H1 (cell line): ENCODE results near the gene NMT2. TPM values are rescaled to one million over a fixed set of nuclear protein-coding genes. Genes with fewer than 3 reads are reported as not detected.

Experiments
- CTCF ChIA-PET: fragments of 300-600 bp; sonication (Branson Sonifier 250); formaldehyde crosslinking; loops from one replicate; lab custom pipeline; 2021; ENCODE audit not compliant: partially characterized antibody; lab: Charles Lee
- POLR2A ChIA-PET: fragments of 300-600 bp; sonication (Branson Sonifier 250); formaldehyde crosslinking; loops from one replicate; lab custom pipeline; 2021; ENCODE audit warnings: inconsistent platforms; ENCODE audit not compliant: partially characterized antibody; lab: Charles Lee
- DNase-seq, 2 experiments: peaks; one replicate each; pipeline versions ENCODE4 v3.0.0 to v3.0.0-alpha.2; 2010 to 2022; ENCODE audit warnings: low spot score in 2 of 2, low read depth in 1 of 2, mixed read lengths in 1 of 2
- FAIRE-seq: peaks from 2 replicates; lab custom pipeline; 2011; peaks lifted over from hg19 to GRCh38; lab: Jason Lieb, UNC
- H2AFZ ChIP-seq: 2 replicates; pipeline ENCODE4 v1.8.1; 2012; ENCODE audit warnings: low read length, inconsistent platforms
- H2AK5ac ChIP-seq: 2 replicates; pipeline ENCODE4 v1.6.1; 2013; ENCODE audit warnings: low read depth, low read length
- H2BK120ac ChIP-seq: replicated peaks from 2 replicates; pipeline ENCODE3; 2013; ENCODE audit warnings: low read depth, low read length, inconsistent platforms
- H2BK12ac ChIP-seq: 2 replicates; pipeline ENCODE4 v1.6.1; 2013; ENCODE audit warnings: low read depth, low read length
- H2BK15ac ChIP-seq: 2 replicates; pipeline ENCODE4 v1.6.1; 2013; ENCODE audit warnings: low read length
- H2BK20ac ChIP-seq: 2 replicates; pipeline ENCODE4 v1.6.1; 2013; ENCODE audit warnings: low read length
- H2BK5ac ChIP-seq: 2 replicates; pipeline ENCODE4 v1.6.1; 2013; ENCODE audit warnings: low read depth, low read length
- H3K14ac ChIP-seq: 2 replicates; pipeline ENCODE4 v1.6.1; 2013; ENCODE audit warnings: inconsistent platforms; ENCODE audit not compliant: insufficient read length
- H3K18ac ChIP-seq: 2 replicates; pipeline ENCODE4 v1.6.1; 2013; ENCODE audit warnings: low read length; ENCODE audit errors: extremely low read depth
- H3K23ac ChIP-seq: 2 replicates; pipeline ENCODE4 v1.6.1; 2013; ENCODE audit warnings: inconsistent platforms; ENCODE audit not compliant: insufficient read length
- H3K23me2 ChIP-seq: 2 replicates; pipeline ENCODE4 v1.6.1; 2013; ENCODE audit warnings: low read depth, low read length
- H3K27ac ChIP-seq: 2 replicates; pipeline ENCODE4 v1.6.1; 2011; ENCODE audit warnings: low read depth, low read length, inconsistent platforms
- H3K27me3 ChIP-seq, 4 experiments: replicated peaks in 1 of 4; 1 replicate in 1 of 4; 2 replicates in 3 of 4; pipeline versions ENCODE4 v1.6.1 to v1.8.1; 2011 to 2013; ENCODE audit warnings: low read length in 3 of 4, mild to moderate bottlenecking in 3 of 4, inconsistent platforms in 2 of 4, mixed read lengths in 2 of 4, moderate library complexity in 1 of 4; ENCODE audit not compliant: control insufficient read depth in 3 of 4, insufficient read depth in 3 of 4; ENCODE audit errors: extremely low read depth in 1 of 4
- H3K36me3 ChIP-seq, 4 experiments: 2 replicates each; pipeline versions ENCODE4 v1.6.1 to v1.8.1; 2011 to 2013; ENCODE audit warnings: mild to moderate bottlenecking in 4 of 4, low read length in 3 of 4, moderate library complexity in 2 of 4, control low read depth in 1 of 4, inconsistent platforms in 1 of 4; ENCODE audit not compliant: insufficient read depth in 4 of 4, control insufficient read depth in 2 of 4
- H3K4ac ChIP-seq: replicated peaks from 2 replicates; pipeline ENCODE3; 2013; ENCODE audit warnings: low read length, low read depth, mixed read lengths, inconsistent platforms; ENCODE audit not compliant: insufficient read length
- H3K4me1 ChIP-seq, 4 experiments: replicated peaks in 1 of 4; 1 replicate in 1 of 4; 2 replicates in 3 of 4; pipeline versions ENCODE4 v1.6.1 to v1.8.1; 2011 to 2013; ENCODE audit warnings: low read length in 3 of 4, inconsistent platforms in 2 of 4, mixed read lengths in 1 of 4; ENCODE audit not compliant: insufficient read depth in 4 of 4, control insufficient read depth in 3 of 4
- H3K4me2 ChIP-seq, 2 experiments: 2 replicates each; pipeline versions ENCODE4 v1.6.1 to v1.8.1; 2011 to 2013; ENCODE audit warnings: low read depth in 2 of 2, low read length in 2 of 2, control low read depth in 1 of 2, inconsistent platforms in 1 of 2, mild to moderate bottlenecking in 1 of 2; ENCODE audit not compliant: insufficient read depth in 1 of 2
- H3K4me3 ChIP-seq, 4 experiments: fragments of 200-600, 300-600 bp in 1 of 4; sonication (generic), shearing (Covaris generic), sonication (Bioruptor Twin) in 1 of 4; 2 replicates each; pipeline versions ENCODE4 v1.5.1 to v1.8.1; 2011 to 2016; ENCODE audit warnings: low read length in 4 of 4, low read depth in 3 of 4, control low read depth in 2 of 4, inconsistent platforms in 2 of 4, mild to moderate bottlenecking in 2 of 4, mixed read lengths in 1 of 4, moderate library complexity in 1 of 4; ENCODE audit not compliant: insufficient read depth in 2 of 4; ENCODE audit errors: extremely low read depth in 1 of 4
- H3K56ac ChIP-seq: replicated peaks from 2 replicates; pipeline ENCODE3; 2013; ENCODE audit warnings: low read depth, mild to moderate bottlenecking, mixed read lengths, low read length, inconsistent platforms; ENCODE audit not compliant: insufficient read length
- H3K79me1 ChIP-seq: 2 replicates; pipeline ENCODE4 v1.6.1; 2013; ENCODE audit warnings: low read depth, low read length, control low read depth
- H3K79me2 ChIP-seq, 2 experiments: 2 replicates each; pipeline versions ENCODE4 v1.6.1 to v1.8.1; 2012 to 2013; ENCODE audit warnings: low read length in 2 of 2, mild to moderate bottlenecking in 2 of 2, inconsistent platforms in 1 of 2; ENCODE audit not compliant: insufficient read depth in 2 of 2, control insufficient read depth in 1 of 2
- H3K9ac ChIP-seq, 4 experiments: replicated peaks in 1 of 4; 1 replicate in 1 of 4; 2 replicates in 3 of 4; pipeline versions ENCODE4 v1.6.1 to v1.8.1; 2011 to 2013; ENCODE audit warnings: low read depth in 3 of 4, low read length in 3 of 4, control low read depth in 2 of 4, mild to moderate bottlenecking in 2 of 4, moderate library complexity in 2 of 4, inconsistent platforms in 1 of 4; ENCODE audit errors: extremely low read depth in 1 of 4
- H3K9me3 ChIP-seq, 2 experiments: 2 replicates each; pipeline versions ENCODE4 v1.6.1 to v1.8.1; 2012 to 2013; ENCODE audit warnings: mild to moderate bottlenecking in 2 of 2, moderate library complexity in 2 of 2, control low read depth in 1 of 2, inconsistent platforms in 1 of 2, low read depth in 1 of 2, low read length in 1 of 2, mixed read lengths in 1 of 2; ENCODE audit not compliant: insufficient read depth in 2 of 2
- H4K20me1 ChIP-seq, 2 experiments: replicated peaks in 1 of 2; 2 replicates each; pipeline versions ENCODE3 to v1.8.1; 2011 to 2013; ENCODE audit warnings: inconsistent platforms in 2 of 2, low read length in 2 of 2, mild to moderate bottlenecking in 1 of 2; ENCODE audit not compliant: insufficient read depth in 2 of 2, control insufficient read depth in 1 of 2
- H4K5ac ChIP-seq: 2 replicates; pipeline ENCODE4 v1.6.1; 2013; ENCODE audit warnings: low read length, low read depth, mixed read lengths, inconsistent platforms; ENCODE audit not compliant: insufficient read length
- H4K8ac ChIP-seq: 2 replicates; pipeline ENCODE4 v1.8.0; 2013; ENCODE audit warnings: mild to moderate bottlenecking, moderate library complexity, low read length, inconsistent platforms; ENCODE audit not compliant: insufficient read depth; ENCODE audit errors: extremely low read depth
- H4K91ac ChIP-seq: replicated peaks from 2 replicates; pipeline ENCODE3; 2013; ENCODE audit warnings: low read length, mixed read lengths, inconsistent platforms; ENCODE audit not compliant: insufficient read length
- CHD1 ChIP-seq: IDR thresholded peaks from 2 replicates; pipeline ENCODE4 v1.6.1; 2012; ENCODE audit warnings: low read depth, low read length, improper control_type of control experiment
- E2F6 ChIP-seq: IDR thresholded peaks from 2 replicates; pipeline ENCODE4 v1.6.1; 2012; ENCODE audit warnings: inconsistent platforms
- EZH2 ChIP-seq: fragments of 200-600 bp; sonication (generic); IDR thresholded peaks from 2 replicates; pipeline ENCODE4 v1.7.1; 2012; ENCODE audit warnings: low read depth, mild to moderate bottlenecking, moderate library complexity, low read length, inconsistent platforms; ENCODE audit not compliant: severe bottlenecking
- JUN ChIP-seq: IDR thresholded peaks from 2 replicates; pipeline ENCODE4 v1.6.1; 2011; ENCODE audit warnings: low read depth, mild to moderate bottlenecking, improper control_type of control experiment, low read length
- JUND ChIP-seq: IDR thresholded peaks from 2 replicates; pipeline ENCODE4 v1.6.1; 2011; ENCODE audit warnings: mild to moderate bottlenecking, improper control_type of control experiment, low read length
- MAX ChIP-seq: IDR thresholded peaks from 2 replicates; pipeline ENCODE4 v1.6.1; 2012; ENCODE audit warnings: inconsistent platforms
- NRF1 ChIP-seq: IDR thresholded peaks from 2 replicates; pipeline ENCODE4 v1.6.1; 2011; ENCODE audit warnings: mild to moderate bottlenecking, low read depth, low read length, improper control_type of control experiment
- RFX5 ChIP-seq: IDR thresholded peaks from 2 replicates; pipeline ENCODE4 v1.6.1; 2011; ENCODE audit warnings: low read depth, low read length, improper control_type of control experiment, borderline replicate concordance
- WGBS, 2 experiments: shearing (Covaris generic) in 1 of 2; methylation state at CpG; one replicate each; pipeline versions ENCODE4 v1.1.6 to v1.1.7; 2013 to 2015; ENCODE audit warnings: low lambda C conversion rate in 2 of 2, mixed read lengths in 2 of 2, inconsistent platforms in 1 of 2, low coverage in 1 of 2, missing lambda C conversion rate in 1 of 2; ENCODE audit not compliant: insufficient replicate concordance in 2 of 2, insufficient coverage in 1 of 2, insufficient read length in 1 of 2; ENCODE audit errors: extremely low coverage in 1 of 2, missing lambda C conversion rate in 1 of 2; 5-methylcytosine and 5-hydroxymethylcytosine counted together
- polyA plus RNA-seq, 7 experiments: library from polyadenylated mRNA; depleted of rRNA in 3 of 7; stranded (reverse) in 5 of 7; unstranded in 2 of 7; fragments of >200 nt in 5 of 7; fragments of 200-250 nt in 2 of 7; gene quantifications; 1 replicate in 5 of 7; 2 replicates in 1 of 7; 4 replicates in 1 of 7; pipeline versions ENCODE4 v1.2.1 to v1.2.3, GENCODE V29; 2011 to 2013; ENCODE audit warnings: missing spikeins in 2 of 7, mixed read lengths in 2 of 7
- total RNA-seq: library from RNA; stranded (reverse); fragmentation: NEBNext Ultra II Directional; extraction: Animal tissue kit (Norgen Biotek cat#: 25700); gene quantifications from 2 replicates; pipeline ENCODE4 v1.2.1, GENCODE V29; 2021

Gene NMT2
- total and polyA plus RNA-seq, 2 of the 8 experiments (the other 6 are each of a cell fraction or from before 2014, with no cell fraction given): 4.4 to 15.4 TPM

DNA sequence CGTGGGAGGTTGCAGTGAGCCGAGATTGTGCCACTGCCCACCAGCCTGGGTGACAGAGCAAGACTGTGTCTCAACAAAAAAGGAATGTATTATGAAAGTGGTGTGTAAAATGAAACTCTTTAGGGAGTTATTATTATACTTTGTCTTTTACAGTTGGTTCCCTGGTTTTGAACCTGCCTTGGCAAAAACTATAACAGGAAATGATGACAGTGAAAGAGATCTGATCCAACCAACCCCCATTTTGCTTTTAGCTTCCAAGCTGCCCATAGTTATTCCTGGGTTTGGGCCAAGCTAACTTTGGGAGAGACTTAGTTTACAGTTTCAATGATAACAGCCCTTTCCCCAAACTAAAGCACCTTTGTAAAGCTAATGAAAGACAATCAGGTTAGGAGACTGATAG is 34.1 kb upstream of the NMT2 start:
- H4K20me1 ChIP-seq: no peaks in the 10 kb centered on the region
- H3K9me3 ChIP-seq: no peaks in the 10 kb centered on the region
- POLR2A ChIA-PET: interaction anchor here (1.1 kb wide), 1 partner anchor 35 kb away, joined by 3 read pairs; no protein-coding TSS in a partner anchor
- H2BK12ac ChIP-seq: no peak overlapping the region
- no peak for DNase-seq
- no peak for FAIRE-seq
- no peaks in the 10 kb centered on the region for H3K79me1 ChIP-seq
- H3K9ac ChIP-seq: no peak overlapping the region
- no peak overlapping the region for H3K4me2 ChIP-seq
- no peak overlapping the region for H2BK20ac ChIP-seq
- no peak overlapping the region for H3K56ac ChIP-seq
- no peak overlapping the region for H4K5ac ChIP-seq
- WGBS, 2 experiments: 92% methylated on average over 2 of the region's 2 CpGs; no CpG with 5 or more reads in 1 of the 2 experiments
- no peak overlapping the region for H2BK15ac ChIP-seq
- H3K18ac ChIP-seq: no peak overlapping the region
- no peak overlapping the region for H4K8ac ChIP-seq
- no peak overlapping the region for H3K14ac ChIP-seq
- no peak overlapping the region for H2AK5ac ChIP-seq
- H3K4me3 ChIP-seq: no peak overlapping the region
- no peak for TF ChIP-seq EZH2
- TF ChIP-seq NRF1: no peak
- TF ChIP-seq CHD1: no peak
- TF ChIP-seq E2F6: no peak
- no peak for TF ChIP-seq JUN
- TF ChIP-seq JUND: no peak
- TF ChIP-seq RFX5: no peak
- no peak for TF ChIP-seq MAX
- TF ChIP-seq, all 59 proteins: peak for 0
- Histone ChIP-seq H2BK120ac (no peak overlapping the region), H4K91ac (no peak overlapping the region), H2AFZ (no peak overlapping the region), H3K36me3 (no peaks in the 10 kb centered on the region), H3K27ac (no peak overlapping the region), H3K4ac (no peak overlapping the region), H3K23me2 (no peaks in the 10 kb centered on the region), H3K27me3 (no peaks in the 10 kb centered on the region), H3K23ac (no peak overlapping the region), H3K4me1 (peaks cover 0 to 8% (median 1%) of the 10 kb centered on the region in 4 experiments; a peak in 2 of 7 replicates), H2BK5ac (no peak overlapping the region), H3K79me2 (no peaks in the 10 kb centered on the region)
- CTCF ChIA-PET: interaction anchor here (1.1 to 1.5 kb wide), 2 partner anchors 8 to 50 kb away, joined by 4 read pairs; no protein-coding TSS in a partner anchor
